Heart right ventricle (tissue), 16 donors: ENCODE measurements around the gene MPP3. TPM values are rescaled to one million over a fixed set of nuclear protein-coding genes. Genes with fewer than 3 reads are reported as not detected.

Experiments
- ATAC-seq, 8 donors: fragments of 200-7000 bp; cut with Tn5 transposase; one replicate each; pipeline ENCODE4 v1.9.1; 2020; ENCODE audit warnings: mild to moderate bottlenecking in 8 of 8, moderate library complexity in 8 of 8, moderate number of reproducible peaks in 1 of 8
- DNase-seq, 2 donors: peaks; one replicate each; pipeline ENCODE4 v3.0.0-alpha.2; 2020
- H3K27ac ChIP-seq, 10 donors: fragments of 200-600 bp; sonication (generic) in 2 of 10; one replicate each; pipeline versions ENCODE4 v1.5.0 to v1.8.0; 2020 to 2022; ENCODE audit warnings: mild to moderate bottlenecking in 3 of 10
- H3K27me3 ChIP-seq, 7 donors: fragments of 200-600 bp; one replicate each; pipeline ENCODE4 v1.8.0; 2021 to 2022; ENCODE audit warnings: mild to moderate bottlenecking in 2 of 7
- H3K36me3 ChIP-seq, 9 donors: fragments of 200-600 bp; sonication (generic) in 1 of 9; one replicate each; pipeline versions ENCODE4 v1.5.0 to v1.8.0; 2020 to 2022; ENCODE audit warnings: mild to moderate bottlenecking in 2 of 9
- H3K4me1 ChIP-seq, 9 donors: fragments of 200-600 bp; sonication (generic) in 1 of 9; one replicate each; pipeline versions ENCODE4 v1.5.0 to v1.8.0; 2020 to 2022; ENCODE audit warnings: mild to moderate bottlenecking in 4 of 9
- H3K4me3 ChIP-seq, 10 donors: fragments of 200-600 bp; sonication (generic) in 2 of 10; one replicate each; pipeline versions ENCODE4 v1.5.0 to v1.8.0; 2020 to 2022; ENCODE audit warnings: mild to moderate bottlenecking in 7 of 10, moderate library complexity in 2 of 10
- H3K9me3 ChIP-seq, 11 donors: fragments of 200-600 bp in 10 of 11; sonication (generic) in 2 of 11; one replicate each; pipeline versions ENCODE4 v1.5.0 to v1.8.0; 2013 to 2022; ENCODE audit warnings: mild to moderate bottlenecking in 2 of 11, control low read depth in 1 of 11, moderate library complexity in 1 of 11
- CTCF ChIP-seq, 9 donors: fragments of 200-600 bp; sonication (generic) in 2 of 9; IDR thresholded peaks; one replicate each; pipeline versions ENCODE4 v1.5.0 to v1.8.0; 2021 to 2022; ENCODE audit warnings: antibody characterized with exemption in 9 of 9, mild to moderate bottlenecking in 5 of 9, moderate library complexity in 1 of 9
- WGBS, 2 donors: extraction: QIAGEN DNeasy Blood & Tissue Kit; methylation state at CpG; one replicate each; pipeline ENCODE4 v1.1.7; 2013; ENCODE audit warnings: inconsistent platforms in 1 of 2; 5-methylcytosine and 5-hydroxymethylcytosine counted together
- intact Hi-C, 10 donors: fragments of 100-400 bp; cut with DNase I; formaldehyde crosslinking; loops; one replicate each; pipeline versions ENCODE4 v1.11.1 to v1.14.2; 2022
- polyA plus RNA-seq, 2 donors: library from polyadenylated mRNA; stranded (reverse); fragments of 200-250 nt; gene quantifications; one replicate each; pipeline ENCODE4 v1.2.3, GENCODE V29; 2013
- total RNA-seq, 10 donors: library from RNA; stranded (reverse); fragmentation: NEBNext Ultra II Directional in 3 of 10; extraction: Animal tissue kit (Norgen Biotek cat#: 25700) in 3 of 10; gene quantifications; one replicate each; pipeline versions ENCODE4 v1.2.1 to v1.2.4, GENCODE V29; 2021 to 2023
- donor health status: Arrhythmogenic right ventricular cardiomyopathy.
- donor health status: ischemic (EF 13 %, LVEDD 7.1; RV severe dilation, severe dysfunction).
- donor health status: healthy with polysubstance abuse.
- donor health status: DM: no; HTN: yes; CAD: no.
- donor health status: DM: no; HTN: no; CAD: no.
- donor health status: ischemic (EF 25% LVEDD 6.9; RV normal size, moderate dysfunction).
- donor health status: ischemic (EF 25% LVEDD 5.7; RV mildly dilated, moderate dysfunction).
- donor health status: healthy.
- donor health status: DM: yes; HTN: yes; CAD: no.
- donor health status: Ischemic cardiomyopathy.
- donor health status: ischemic (EF 35%, LVEDD 5.7; RV mildly dilated, moderate dysfunction).
- donor health status: nonischemic (EF 11% LVEDD 7.7; RV severe dilation, severe dysfunction).
- donor health status: DM: yes; HTN: yes; CAD: no.
- donor health status: PGD.
- donor health status: ischemic (EF 29% LVEDD 5.4; RV normal size, mild dysfunction).
- donor health status: nonischemic (EF 23%, LVEDD 6.1; RV moderate dilation, normal function).

MPP3 gene
- total and polyA plus RNA-seq, 12 donors, result 16.6 to 90.1 (median 33.0) TPM

- intact Hi-C loops, result no loop called here
- Histone ChIP-seq H3K27me3 (no peaks in the 10 kb centered on the region), H3K9me3 (no peaks in the 10 kb centered on the region), H3K36me3 (peaks cover 0 to 87% (median 21%) of the 10 kb centered on the region in 9 donors), H3K27ac (peak overlapping the region; percentile 31 to 90 (median 82)), H3K4me1 (peaks cover 3 to 49% (median 18%) of the 10 kb centered on the region in 9 donors), H3K4me3 (no peak overlapping the region)
- TF ChIP-seq CTCF (IDR thresholded peaks at IDR 0.05), result no peak
- ATAC-seq (peak in 7 of 8 donors; percentile 8 to 43 (median 18)), DNase-seq (no peak)
- WGBS, 2 donors, result 71 to 80% methylated on average over 5 of the region's 5 CpGs
These were observed 10.3 kb downstream of the MPP3 start for GRCh38 chr17:43822570-43823190.

DNA sequence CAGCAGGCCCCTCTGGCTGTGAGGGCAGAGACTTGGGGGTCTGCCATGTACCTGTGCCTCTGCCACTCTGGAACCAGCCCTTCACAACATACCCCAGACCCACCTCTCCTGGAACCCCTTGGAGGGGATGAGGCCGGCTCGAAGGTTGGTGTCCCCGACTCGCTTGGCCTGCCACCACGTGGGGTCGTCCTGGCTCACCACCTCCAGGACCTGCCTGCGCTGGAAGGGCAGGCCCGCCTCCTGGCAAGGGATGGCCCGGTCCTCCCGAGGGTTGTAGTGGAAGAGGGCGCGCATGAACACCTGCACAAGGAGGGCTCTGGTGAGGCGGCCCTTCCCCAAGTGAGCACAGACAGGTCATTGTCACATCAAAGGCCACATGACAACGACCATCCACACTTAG lies 12.2 kb downstream of the MPP3 start:
- H3K36me3 ChIP-seq, result peaks cover 0 to 87% (median 8%) of the 10 kb centered on the region in 9 donors
- H3K27ac ChIP-seq, result peak overlapping the region in 2 of 10 donors; percentile 17 to 83
- no peaks in the 10 kb centered on the region for H3K27me3 ChIP-seq
- intact Hi-C loops, result no loop called here
- H3K4me3 ChIP-seq, result no peak overlapping the region
- H3K4me1 ChIP-seq, result peaks cover 3 to 49% (median 18%) of the 10 kb centered on the region in 9 donors
- H3K9me3 ChIP-seq, result no peaks in the 10 kb centered on the region
- DNase-seq (no peak), ATAC-seq (no peak)
- TF ChIP-seq CTCF (IDR thresholded peaks at IDR 0.05), result no peak
- 88 to 89% methylated on average over 14 of the region's 14 CpGs for WGBS, 2 donors

- no peak overlapping the region for H3K4me3 ChIP-seq
- no peak overlapping the region for H3K27ac ChIP-seq
- peaks cover 0 to 90% (median 16%) of the 10 kb centered on the region in 9 donors for H3K36me3 ChIP-seq
- TF ChIP-seq CTCF (IDR thresholded peaks at IDR 0.05), result no peak
- no peaks in the 10 kb centered on the region for H3K9me3 ChIP-seq
- intact Hi-C loops, result no loop called here
- DNase-seq, result no peak
- WGBS, 2 donors, result 94 to 98% methylated on average over 5 of the region's 5 CpGs
- H3K4me1 ChIP-seq, result peaks cover 0 to 32% (median 11%) of the 10 kb centered on the region in 9 donors
- ATAC-seq, result no peak
- no peaks in the 10 kb centered on the region for H3K27me3 ChIP-seq
These were observed 14.0 kb downstream of the MPP3 start for GRCh38 chr17:43818966-43819365.

DNA sequence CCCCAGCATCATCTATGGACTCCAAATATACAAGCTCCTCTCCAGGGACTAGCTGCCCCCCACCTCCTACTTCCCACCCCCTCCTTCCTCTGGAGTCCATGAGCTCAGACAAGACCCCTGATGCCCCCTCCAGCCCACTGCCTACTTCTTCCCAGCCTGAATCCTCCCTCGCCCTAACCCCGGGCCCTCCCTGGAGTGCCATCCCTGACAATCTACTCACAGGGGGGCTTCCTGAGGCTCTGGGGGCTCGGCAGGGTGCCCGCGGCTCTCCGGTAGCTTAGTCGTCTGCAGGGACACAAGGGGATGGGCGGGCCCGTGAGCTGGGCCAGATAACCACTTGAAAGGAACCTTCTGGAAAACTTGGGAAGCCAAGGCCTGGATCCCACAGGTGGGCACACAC lies 15.1 kb downstream of the MPP3 start:
- 86 to 88% methylated on average over 9 of the region's 9 CpGs for WGBS, 2 donors
- Histone ChIP-seq H3K4me1 (peaks cover 0 to 23% (median 5%) of the 10 kb centered on the region in 9 donors), H3K9me3 (no peaks in the 10 kb centered on the region), H3K36me3 (peaks cover 0 to 91% (median 27%) of the 10 kb centered on the region in 9 donors), H3K27ac (peak overlapping the region in 3 of 10 donors; percentile 20 to 45 (median 44)), H3K4me3 (no peak overlapping the region), H3K27me3 (no peaks in the 10 kb centered on the region)
- TF ChIP-seq CTCF (IDR thresholded peaks at IDR 0.05), result no peak
- DNase-seq (no peak), ATAC-seq (no peak)
- intact Hi-C loops, result no loop called here
